Transverse colon (tissue), 4 donors: ENCODE measurements around the gene RBM38. TPM values are rescaled to one million over a fixed set of nuclear protein-coding genes. Genes with fewer than 3 reads are reported as not detected.

ENCODE experiments used
- DNase-seq: peaks from one replicate; pipeline ENCODE4 v3.0.0-alpha.2; 2019
- H3K27ac ChIP-seq, 4 donors: fragments of 200-600 bp; sonication (generic); 2 replicates each; pipeline ENCODE4 v1.5.1; 2016 to 2018; ENCODE audit warnings: inconsistent platforms in 4 of 4
- H3K27me3 ChIP-seq: fragments of 200-600 bp; sonication (generic); 2 replicates; pipeline ENCODE4 v1.5.1; 2017; ENCODE audit warnings: inconsistent platforms
- H3K36me3 ChIP-seq, 4 donors: fragments of 200-600 bp; sonication (generic); 2 replicates each; pipeline ENCODE4 v1.5.1; 2017 to 2019; ENCODE audit warnings: inconsistent platforms in 4 of 4
- H3K4me1 ChIP-seq, 4 donors: fragments of 200-600 bp; sonication (generic); 2 replicates each; pipeline ENCODE4 v1.5.1; 2017 to 2020; ENCODE audit warnings: inconsistent platforms in 4 of 4
- H3K4me3 ChIP-seq, 4 donors: fragments of 200-600 bp; sonication (generic); 1 replicate in 1 of 4; 2 replicates in 3 of 4; pipeline versions ENCODE4 v1.5.1 to v1.6.1; 2017 to 2019; ENCODE audit warnings: inconsistent platforms in 4 of 4
- H3K9me3 ChIP-seq, 2 donors: fragments of 200-600 bp; sonication (generic); 2 replicates each; pipeline ENCODE4 v1.5.1; 2017 to 2019; ENCODE audit warnings: inconsistent platforms in 2 of 2
- EP300 ChIP-seq: sonication (generic); formaldehyde crosslinking; IDR thresholded peaks from one replicate; pipeline ENCODE4 v1.6.1; 2017; ENCODE audit warnings: antibody characterized with exemption, low read depth
- POLR2A ChIP-seq: fragments of 450-650 bp; IDR thresholded peaks from one replicate; pipeline ENCODE4 v1.6.1; 2016; ENCODE audit warnings: antibody characterized with exemption, mild to moderate bottlenecking, moderate library complexity
- POLR2AphosphoS5 ChIP-seq, 3 donors: sonication (generic); formaldehyde crosslinking; IDR thresholded peaks; one replicate each; pipeline ENCODE4 v1.6.1; 2016; ENCODE audit warnings: antibody characterized with exemption in 3 of 3
- WGBS, 2 donors: methylation state at CpG; one replicate each; pipeline ENCODE4 v1.1.5; 2018; ENCODE audit warnings: low coverage in 1 of 2; 5-methylcytosine and 5-hydroxymethylcytosine counted together
- in situ Hi-C, 4 donors: fragments of 200-750 bp; cut with MboI; loops; one replicate each; pipeline versions ENCODE4 v1.15.0 to v1.15.1; 2017; ENCODE audit warnings: low sequenced_read_pairs in 3 of 4, low pct_ligation_motif_present in 1 of 4, low pct_unique_long_range_greater_than_20kb in 1 of 4
- intact Hi-C: fragments of 100-400 bp; cut with DNase I; formaldehyde crosslinking; loops from one replicate; pipeline ENCODE4 v1.15.1; 2023; ENCODE audit warnings: low total_unique reads
- total RNA-seq, 4 donors: library from RNA; depleted of rRNA; stranded (reverse); fragments of >200 nt; gene quantifications; one replicate each; pipeline ENCODE4 v1.1.0, GENCODE V29; 2016
- TF ChIP-seq, protein P1 (sequence below), 5 experiments: fragments of 200-600 bp in 3 of 5; fragments of 450-650 bp in 2 of 5; sonication (generic) in 3 of 5; IDR thresholded peaks; 1 replicate in 2 of 5; 2 replicates in 3 of 5; pipeline ENCODE4 v1.5.1; 2016 to 2017; ENCODE audit warnings: antibody characterized with exemption in 5 of 5, inconsistent platforms in 3 of 5, mild to moderate bottlenecking in 2 of 5, moderate library complexity in 1 of 5

Gene RBM38
- total RNA-seq, 4 donors from 2014 or later = 26.5 to 37.4 (median 30.4) TPM

DNA sequence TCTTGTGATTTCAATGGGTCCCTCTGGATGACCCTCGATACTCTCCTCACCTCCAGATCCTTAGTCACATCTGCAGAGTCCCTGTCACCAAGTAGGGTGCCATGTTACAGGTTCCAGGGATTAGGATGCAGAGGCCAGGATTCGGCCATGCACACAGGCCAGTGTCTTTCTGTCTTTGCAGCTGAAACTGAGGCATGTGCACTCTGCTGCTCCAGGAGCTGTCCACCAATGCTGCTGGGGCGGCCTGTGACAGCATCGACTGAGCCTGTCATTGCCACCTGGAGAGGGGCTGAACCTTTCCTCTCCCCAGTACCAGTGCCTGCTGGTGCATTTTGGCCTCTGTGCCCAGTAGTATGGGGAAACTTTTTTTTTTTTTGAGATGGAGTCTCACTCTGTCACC, 4.4 kb upstream of the RBM38 start:
- 99% methylated on average over 4 of the region's 4 CpGs; no CpG with 5 or more reads in 1 of the 2 donors for WGBS, 2 donors
- H3K27ac ChIP-seq = no peak overlapping the region
- in situ Hi-C loops = loop anchor here (5.0 to 25.0 kb wide), 5 partner anchors 108 to 826 kb away; partner anchors contain the start of gene ZBP1 (in 1 of the 4)

DNA sequence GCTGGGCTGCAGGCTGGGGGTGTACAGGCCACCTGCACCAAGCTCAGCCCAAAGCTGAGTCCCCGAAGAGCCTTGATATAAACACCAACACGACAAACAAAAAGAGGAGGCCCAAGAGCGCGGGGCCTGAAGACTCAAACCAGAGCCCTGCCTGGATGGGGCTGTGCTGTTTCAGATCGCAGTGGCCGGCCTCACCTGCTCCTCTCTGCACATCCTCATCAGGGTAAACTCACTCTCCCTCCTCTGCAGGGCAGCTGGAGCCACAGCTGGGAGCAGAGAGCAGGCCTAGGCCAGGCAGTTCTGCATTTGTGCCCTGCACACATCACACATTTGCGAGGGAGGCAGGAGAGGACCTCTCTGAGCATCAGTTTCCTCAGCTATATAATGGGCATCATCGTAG, 3.7 kb upstream of the RBM38 start:
- intact Hi-C loops (no loop called here), in situ Hi-C loops (loop anchor here (5.0 to 25.0 kb wide), 5 partner anchors 107 to 825 kb away; partner anchors contain the start of gene ZBP1 (in 1 of the 4))
- Histone ChIP-seq H3K4me1 (peaks cover 15 to 60% (median 45%) of the 10 kb centered on the region in 4 donors), H3K27ac (no peak overlapping the region), H3K4me3 (no peak overlapping the region), H3K36me3 (no peaks in the 10 kb centered on the region), H3K27me3 (no peaks in the 10 kb centered on the region), H3K9me3 (no peaks in the 10 kb centered on the region)
- no peak for DNase-seq
- 93 to 100% methylated on average over 2 to 8 of the region's 8 CpGs for WGBS, 2 donors
- TF ChIP-seq, protein P1, sequence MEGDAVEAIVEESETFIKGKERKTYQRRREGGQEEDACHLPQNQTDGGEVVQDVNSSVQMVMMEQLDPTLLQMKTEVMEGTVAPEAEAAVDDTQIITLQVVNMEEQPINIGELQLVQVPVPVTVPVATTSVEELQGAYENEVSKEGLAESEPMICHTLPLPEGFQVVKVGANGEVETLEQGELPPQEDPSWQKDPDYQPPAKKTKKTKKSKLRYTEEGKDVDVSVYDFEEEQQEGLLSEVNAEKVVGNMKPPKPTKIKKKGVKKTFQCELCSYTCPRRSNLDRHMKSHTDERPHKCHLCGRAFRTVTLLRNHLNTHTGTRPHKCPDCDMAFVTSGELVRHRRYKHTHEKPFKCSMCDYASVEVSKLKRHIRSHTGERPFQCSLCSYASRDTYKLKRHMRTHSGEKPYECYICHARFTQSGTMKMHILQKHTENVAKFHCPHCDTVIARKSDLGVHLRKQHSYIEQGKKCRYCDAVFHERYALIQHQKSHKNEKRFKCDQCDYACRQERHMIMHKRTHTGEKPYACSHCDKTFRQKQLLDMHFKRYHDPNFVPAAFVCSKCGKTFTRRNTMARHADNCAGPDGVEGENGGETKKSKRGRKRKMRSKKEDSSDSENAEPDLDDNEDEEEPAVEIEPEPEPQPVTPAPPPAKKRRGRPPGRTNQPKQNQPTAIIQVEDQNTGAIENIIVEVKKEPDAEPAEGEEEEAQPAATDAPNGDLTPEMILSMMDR (IDR thresholded peaks at IDR 0.05) = no peak
- TF ChIP-seq EP300 = no peak
- no peak for TF ChIP-seq POLR2AphosphoS5 (IDR thresholded peaks at IDR 0.05)
- no peak for TF ChIP-seq POLR2A

More for the DNA sequence above, 4.4 kb upstream of the RBM38 start:
- no peaks in the 10 kb centered on the region for H3K27me3 ChIP-seq
- intact Hi-C loops = no loop called here
- H3K4me1 ChIP-seq = peaks cover 15 to 61% (median 44%) of the 10 kb centered on the region in 4 donors
- H3K4me3 ChIP-seq = no peak overlapping the region
- no peak for DNase-seq
- no peaks in the 10 kb centered on the region for H3K36me3 ChIP-seq
- H3K9me3 ChIP-seq = no peaks in the 10 kb centered on the region
- no peak for TF ChIP-seq EP300
- TF ChIP-seq, protein P1 (IDR thresholded peaks at IDR 0.05) = no peak
- no peak for TF ChIP-seq POLR2AphosphoS5 (IDR thresholded peaks at IDR 0.05)
- TF ChIP-seq POLR2A = no peak

DNA sequence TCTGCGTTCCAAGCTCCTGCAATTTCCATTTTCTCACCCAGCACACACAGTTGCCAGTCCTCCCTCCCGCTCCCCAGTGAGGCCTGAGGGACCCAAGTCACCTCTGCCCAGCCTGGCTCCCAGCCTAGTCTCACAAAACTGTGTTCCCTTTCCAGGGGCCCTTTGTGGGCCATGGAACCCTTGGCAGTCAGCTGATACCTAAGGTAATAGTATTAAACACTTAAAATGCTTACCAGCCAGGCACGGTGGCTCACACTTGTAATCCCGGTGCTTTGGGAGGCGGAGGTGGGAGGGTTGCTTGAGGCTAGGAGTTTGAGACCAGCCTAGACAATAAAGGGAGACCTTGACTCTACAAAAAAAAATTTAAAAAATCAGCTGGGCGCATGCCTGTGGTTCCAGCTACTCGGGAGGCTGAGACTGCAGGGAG, 3.2 kb upstream of the RBM38 start:
- intact Hi-C loops = no loop called here
- Histone ChIP-seq H3K4me3 (no peak overlapping the region), H3K36me3 (no peaks in the 10 kb centered on the region), H3K27me3 (no peaks in the 10 kb centered on the region), H3K4me1 (peaks cover 16 to 60% (median 45%) of the 10 kb centered on the region in 4 donors), H3K9me3 (no peaks in the 10 kb centered on the region), H3K27ac (no peak overlapping the region)
- TF ChIP-seq, protein P1 (IDR thresholded peaks at IDR 0.05) = no peak
- no peak for TF ChIP-seq POLR2AphosphoS5 (IDR thresholded peaks at IDR 0.05)
- no peak for TF ChIP-seq EP300
- no peak for TF ChIP-seq POLR2A
- in situ Hi-C loops = loop anchor here (5.0 to 25.0 kb wide), 5 partner anchors 107 to 824 kb away; partner anchors contain the start of gene ZBP1 (in 1 of the 4)
- DNase-seq = no peak
- WGBS, 2 donors = 69 to 81% methylated on average over 3 to 7 of the region's 7 CpGs

DNA sequence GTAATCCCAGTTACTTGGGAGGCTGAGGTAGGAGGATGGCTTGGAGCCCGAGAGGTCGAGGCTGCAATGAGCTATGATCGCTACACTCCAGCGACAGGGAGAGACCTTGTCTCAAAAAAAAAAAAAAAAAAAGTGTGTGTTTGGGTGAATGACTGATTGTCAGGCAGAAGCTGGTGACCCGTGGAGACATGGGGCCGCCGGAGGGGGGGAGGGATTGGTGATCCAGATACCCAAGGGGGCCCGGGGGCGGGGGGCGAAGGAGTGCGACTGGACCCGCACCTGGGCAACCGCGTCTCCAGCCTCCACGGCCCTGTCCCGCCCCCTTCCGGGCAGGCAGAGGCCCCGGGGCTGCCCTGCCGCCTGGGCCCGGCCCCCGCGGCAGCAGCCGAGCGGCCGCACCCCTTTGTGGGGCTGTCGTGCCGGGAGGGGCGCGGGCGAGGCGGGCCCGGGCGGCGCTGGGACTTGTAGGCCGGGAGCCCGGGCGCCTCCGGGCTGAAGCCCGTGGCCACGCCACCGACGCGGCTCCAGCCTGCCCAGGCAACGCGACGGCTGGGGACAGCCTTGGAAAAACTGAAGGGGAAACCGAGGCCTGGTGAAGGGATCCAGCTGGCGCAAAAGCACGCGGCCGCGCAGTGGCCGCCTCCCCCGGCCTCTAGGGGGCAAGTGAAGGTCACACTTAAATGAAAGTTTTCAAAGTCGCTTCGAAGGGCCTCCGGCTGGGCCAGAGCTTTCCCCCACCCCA, 2.1 kb upstream of the RBM38 start:
- in situ Hi-C loops = loop anchor here (5.0 to 25.0 kb wide), 5 partner anchors 106 to 823 kb away; partner anchors contain the start of gene ZBP1 (in 1 of the 4)
- H3K36me3 ChIP-seq = no peaks in the 10 kb centered on the region
- intact Hi-C loops = no loop called here
- peak; percentile 90 for DNase-seq
- 5 to 90% methylated on average over 2 to 20 of the region's 57 CpGs for WGBS, 2 donors
- peak overlapping the region; percentile 79 to 86 (median 81) for H3K27ac ChIP-seq
- H3K4me3 ChIP-seq = peak overlapping the region; percentile 10 to 53 (median 24)
- TF ChIP-seq POLR2AphosphoS5 (IDR thresholded peaks at IDR 0.05) (peak in 1 of 3 donors; percentile 22), EP300 (no peak), POLR2A (peak; percentile 33)
- TF ChIP-seq, protein P1 (IDR thresholded peaks at IDR 0.05) = peak in 3 of 5 experiments; percentile 26 to 51 (median 40)
- H3K27me3 ChIP-seq = no peaks in the 10 kb centered on the region
- no peaks in the 10 kb centered on the region for H3K9me3 ChIP-seq
- peaks cover 25 to 62% (median 50%) of the 10 kb centered on the region in 4 donors for H3K4me1 ChIP-seq
